Mesenteric fat pad (tissue), 1 donor: ENCODE measurements around the gene PTH2. TPM values are rescaled to one million over a fixed set of nuclear protein-coding genes. Genes with fewer than 3 reads are reported as not detected.

Experiments
- DNase-seq: peaks from one replicate; pipeline ENCODE4 v3.0.0-alpha.2; 2020; ENCODE audit warnings: low spot score
- total RNA-seq: library from RNA; stranded (reverse); fragmentation: NEBNext Ultra II Directional; extraction: Animal tissue kit (Norgen Biotek cat#: 25700); gene quantifications from one replicate; pipeline ENCODE4 v1.2.1, GENCODE V29; 2021
- donor health status: DM: yes; HTN: yes; CAD: no.

PTH2 gene
- total RNA-seq, 1 donor from 2014 or later, result not detected

- no peak for DNase-seq
Measured at GRCh38 chr19:49432141-49433073, 9.2 kb upstream of the PTH2 start.

- DNase-seq, result no peak
Measured at GRCh38 chr19:49431330-49431749, 8.1 kb upstream of the PTH2 start.

GRCh38 chr19:49430678-49431329 lies 7.6 kb upstream of the PTH2 start:
- DNase-seq, result no peak

GRCh38 chr19:49430172-49430677 lies 7.0 kb upstream of the PTH2 start:
- DNase-seq, result no peak

GRCh38 chr19:49428547-49429451 lies 5.6 kb upstream of the PTH2 start:
- DNase-seq, result no peak

- no peak for DNase-seq
Measured at GRCh38 chr19:49427855-49428546, 4.8 kb upstream of the PTH2 start.

- no peak for DNase-seq
Measured at GRCh38 chr19:49427339-49427738, 4.1 kb upstream of the PTH2 start.

- DNase-seq, result no peak
Measured at GRCh38 chr19:49425922-49426592, 2.8 kb upstream of the PTH2 start.

- DNase-seq, result no peak
Measured at GRCh38 chr19:49425178-49425577, 1.9 kb upstream of the PTH2 start, which contains the start of gene GFY. TSS of gene GFY (plus strand) at chr19:49425388. CDS start at chr19:49426431, 1,043 bp downstream.

- no peak for DNase-seq
Measured at GRCh38 chr19:49423985-49424303, 703 bp upstream of the PTH2 start.

GRCh38 chr19:49422407-49423070 lies 702 bp downstream of the PTH2 start:
- no peak for DNase-seq

- DNase-seq, result no peak
Measured at GRCh38 chr19:49421878-49422202, 1.4 kb downstream of the PTH2 start.

GRCh38 chr19:49421039-49421877 lies 2.0 kb downstream of the PTH2 start:
- DNase-seq, result no peak

GRCh38 chr19:49420227-49420626 lies 3.0 kb downstream of the PTH2 start:
- no peak for DNase-seq

GRCh38 chr19:49419173-49419572 lies 4.1 kb downstream of the PTH2 start:
- DNase-seq, result no peak

- no peak for DNase-seq
Measured at GRCh38 chr19:49418511-49418910, 4.7 kb downstream of the PTH2 start.

- DNase-seq, result no peak
Measured at GRCh38 chr19:49417088-49417487, 6.2 kb downstream of the PTH2 start.

- no peak for DNase-seq
Measured at GRCh38 chr19:49415810-49416200, 7.4 kb downstream of the PTH2 start.
